K562 (cell line): Measurements from ENCODE around the gene KBTBD13.

Source experiments
- BMI1 ChIP-seq: fragments of 150-350 bp; IDR thresholded peaks from 2 replicates; pipeline ENCODE4 v1.6.1; 2014; ENCODE audit warnings: low read length
- CHD1 ChIP-seq: fragments of 200-600 bp; sonication (generic); IDR thresholded peaks from one replicate; pipeline ENCODE4 v1.6.1; 2012; ENCODE audit warnings: mild to moderate bottlenecking, moderate library complexity, low read length, inconsistent platforms
- CHD4 ChIP-seq: fragments of 200-600 bp; sonication (generic); IDR thresholded peaks from 3 replicates; pipeline ENCODE4 v1.6.1; 2012; ENCODE audit warnings: low read depth, mild to moderate bottlenecking, mixed read lengths, low read length, inconsistent platforms; ENCODE audit not compliant: insufficient read depth, insufficient replicate concordance, poor library complexity, severe bottlenecking
- GABPA ChIP-seq: fragments of 200-800 bp; sonication (Bioruptor generic); conservative IDR thresholded peaks from 2 replicates; pipeline ENCODE4 v1.6.1; 2016; ENCODE audit warnings: low read depth, missing genetic modification characterization, missing compliant biosample characterization
- MTF1 ChIP-seq: fragments of 250-450 bp; sonication (Bioruptor Pico); IDR thresholded peaks from 2 replicates; pipeline ENCODE4 v1.9.0; 2021; ENCODE audit warnings: moderate library complexity, mild to moderate bottlenecking, inconsistent platforms, borderline replicate concordance
- SIN3A ChIP-seq, 2 experiments: fragments of 150-350 bp in 1 of 2; IDR thresholded peaks; 2 replicates each; pipeline ENCODE4 v1.6.1; 2011 to 2016; ENCODE audit warnings: borderline replicate concordance in 2 of 2, low read depth in 2 of 2, low read length in 2 of 2, mild to moderate bottlenecking in 2 of 2, moderate library complexity in 2 of 2; ENCODE audit not compliant: control insufficient read depth in 1 of 2
- ZNF263 ChIP-seq: sonication (generic); formaldehyde crosslinking; IDR thresholded peaks from 2 replicates; pipeline ENCODE4 v1.8.0; 2022; ENCODE audit warnings: mild to moderate bottlenecking, missing genetic modification reagents, borderline replicate concordance
- TF ChIP-seq, protein P1 (sequence below): sonication (generic); formaldehyde crosslinking; IDR thresholded peaks from 2 replicates; pipeline ENCODE4 v1.8.1; 2022; ENCODE audit warnings: missing genetic modification reagents
- TF ChIP-seq, protein P2 (sequence below): fragments of 250-450 bp; sonication (Bioruptor Pico); IDR thresholded peaks from 2 replicates; pipeline ENCODE4 v1.5.0; 2021
- TF ChIP-seq, protein P3 (sequence below): fragments of 450-650 bp; formaldehyde crosslinking; IDR thresholded peaks from 2 replicates; pipeline ENCODE4 v1.4.0; 2020; ENCODE audit warnings: mild to moderate bottlenecking, mixed read lengths
- TF ChIP-seq, protein P4 (sequence below), 2 experiments: fragments of 450-650 bp; formaldehyde crosslinking in 1 of 2; IDR thresholded peaks; 2 replicates each; pipeline versions ENCODE4 v1.4.0 to v1.6.1; 2014 to 2020; ENCODE audit warnings: mild to moderate bottlenecking in 2 of 2, borderline replicate concordance in 1 of 2, low read depth in 1 of 2
- TF ChIP-seq, protein P5 (sequence below), 2 experiments: IDR thresholded peaks; 2 replicates each; pipeline ENCODE4 v1.6.1; 2012; ENCODE audit warnings: improper control_type of control experiment in 2 of 2, low read depth in 2 of 2, low read length in 2 of 2, borderline replicate concordance in 1 of 2
- TF ChIP-seq, protein P6 (sequence below), 3 experiments: IDR thresholded peaks in 2 of 3; conservative IDR thresholded peaks in 1 of 3; 2 replicates each; pipeline ENCODE4 v1.5.1; 2011 to 2012; ENCODE audit warnings: low read length in 3 of 3, mild to moderate bottlenecking in 3 of 3, control low read depth in 2 of 3, improper control_type of control experiment in 1 of 3, inconsistent platforms in 1 of 3, low read depth in 1 of 3, mixed read lengths in 1 of 3, moderate library complexity in 1 of 3; ENCODE audit not compliant: insufficient read depth in 2 of 3
- TF ChIP-seq, protein P7 (sequence below): sonication (generic); formaldehyde crosslinking; IDR thresholded peaks from 2 replicates; pipeline ENCODE4 v1.8.1; 2023; ENCODE audit warnings: mild to moderate bottlenecking, missing genetic modification reagents

DNA sequence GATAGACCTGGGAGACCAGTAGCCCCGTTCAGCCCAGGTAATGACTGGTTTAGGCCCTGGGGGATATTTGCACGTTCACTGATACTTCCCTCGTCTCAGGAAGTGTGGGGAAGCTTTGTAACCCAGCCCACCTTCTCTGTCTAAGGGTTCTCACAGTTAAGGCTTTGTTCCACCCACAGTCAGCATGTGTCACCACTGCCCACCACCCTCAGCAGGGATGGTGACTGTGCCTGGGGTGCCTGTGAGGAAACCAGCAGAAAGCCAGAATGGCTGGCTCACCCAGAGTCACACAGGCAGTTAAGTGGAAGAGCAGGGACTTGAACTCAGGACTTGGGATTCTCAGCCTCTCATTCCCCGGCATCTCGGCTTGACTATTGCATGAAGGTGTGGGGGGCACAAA, 5.2 kb downstream of the KBTBD13 start:
- TF ChIP-seq, protein P1, sequence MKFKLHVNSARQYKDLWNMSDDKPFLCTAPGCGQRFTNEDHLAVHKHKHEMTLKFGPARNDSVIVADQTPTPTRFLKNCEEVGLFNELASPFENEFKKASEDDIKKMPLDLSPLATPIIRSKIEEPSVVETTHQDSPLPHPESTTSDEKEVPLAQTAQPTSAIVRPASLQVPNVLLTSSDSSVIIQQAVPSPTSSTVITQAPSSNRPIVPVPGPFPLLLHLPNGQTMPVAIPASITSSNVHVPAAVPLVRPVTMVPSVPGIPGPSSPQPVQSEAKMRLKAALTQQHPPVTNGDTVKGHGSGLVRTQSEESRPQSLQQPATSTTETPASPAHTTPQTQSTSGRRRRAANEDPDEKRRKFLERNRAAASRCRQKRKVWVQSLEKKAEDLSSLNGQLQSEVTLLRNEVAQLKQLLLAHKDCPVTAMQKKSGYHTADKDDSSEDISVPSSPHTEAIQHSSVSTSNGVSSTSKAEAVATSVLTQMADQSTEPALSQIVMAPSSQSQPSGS, result no peak
- TF ChIP-seq, protein P2, sequence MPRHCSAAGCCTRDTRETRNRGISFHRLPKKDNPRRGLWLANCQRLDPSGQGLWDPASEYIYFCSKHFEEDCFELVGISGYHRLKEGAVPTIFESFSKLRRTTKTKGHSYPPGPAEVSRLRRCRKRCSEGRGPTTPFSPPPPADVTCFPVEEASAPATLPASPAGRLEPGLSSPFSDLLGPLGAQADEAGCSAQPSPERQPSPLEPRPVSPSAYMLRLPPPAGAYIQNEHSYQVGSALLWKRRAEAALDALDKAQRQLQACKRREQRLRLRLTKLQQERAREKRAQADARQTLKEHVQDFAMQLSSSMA (CRISPR knock-in tag), result no peak
- no peak for TF ChIP-seq MTF1 (CRISPR knock-in tag)
- no peak for TF ChIP-seq SIN3A (IDR thresholded peaks at IDR 0.05; ENCODE audit: borderline replicate concordance in 2 of 2, control insufficient read depth in 1 of 2, low read depth in 2 of 2, low read length in 2 of 2)
- TF ChIP-seq CHD4, result no peak
- no peak for TF ChIP-seq GABPA (tag)
- TF ChIP-seq, protein P3, sequence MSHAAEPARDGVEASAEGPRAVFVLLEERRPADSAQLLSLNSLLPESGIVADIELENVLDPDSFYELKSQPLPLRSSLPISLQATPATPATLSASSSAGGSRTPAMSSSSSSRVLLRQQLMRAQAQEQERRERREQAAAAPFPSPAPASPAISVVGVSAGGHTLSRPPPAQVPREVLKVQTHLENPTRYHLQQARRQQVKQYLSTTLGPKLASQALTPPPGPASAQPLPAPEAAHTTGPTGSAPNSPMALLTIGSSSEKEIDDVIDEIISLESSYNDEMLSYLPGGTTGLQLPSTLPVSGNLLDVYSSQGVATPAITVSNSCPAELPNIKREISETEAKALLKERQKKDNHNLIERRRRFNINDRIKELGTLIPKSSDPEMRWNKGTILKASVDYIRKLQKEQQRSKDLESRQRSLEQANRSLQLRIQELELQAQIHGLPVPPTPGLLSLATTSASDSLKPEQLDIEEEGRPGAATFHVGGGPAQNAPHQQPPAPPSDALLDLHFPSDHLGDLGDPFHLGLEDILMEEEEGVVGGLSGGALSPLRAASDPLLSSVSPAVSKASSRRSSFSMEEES, result no peak
- TF ChIP-seq BMI1, result no peak
- TF ChIP-seq, protein P4, sequence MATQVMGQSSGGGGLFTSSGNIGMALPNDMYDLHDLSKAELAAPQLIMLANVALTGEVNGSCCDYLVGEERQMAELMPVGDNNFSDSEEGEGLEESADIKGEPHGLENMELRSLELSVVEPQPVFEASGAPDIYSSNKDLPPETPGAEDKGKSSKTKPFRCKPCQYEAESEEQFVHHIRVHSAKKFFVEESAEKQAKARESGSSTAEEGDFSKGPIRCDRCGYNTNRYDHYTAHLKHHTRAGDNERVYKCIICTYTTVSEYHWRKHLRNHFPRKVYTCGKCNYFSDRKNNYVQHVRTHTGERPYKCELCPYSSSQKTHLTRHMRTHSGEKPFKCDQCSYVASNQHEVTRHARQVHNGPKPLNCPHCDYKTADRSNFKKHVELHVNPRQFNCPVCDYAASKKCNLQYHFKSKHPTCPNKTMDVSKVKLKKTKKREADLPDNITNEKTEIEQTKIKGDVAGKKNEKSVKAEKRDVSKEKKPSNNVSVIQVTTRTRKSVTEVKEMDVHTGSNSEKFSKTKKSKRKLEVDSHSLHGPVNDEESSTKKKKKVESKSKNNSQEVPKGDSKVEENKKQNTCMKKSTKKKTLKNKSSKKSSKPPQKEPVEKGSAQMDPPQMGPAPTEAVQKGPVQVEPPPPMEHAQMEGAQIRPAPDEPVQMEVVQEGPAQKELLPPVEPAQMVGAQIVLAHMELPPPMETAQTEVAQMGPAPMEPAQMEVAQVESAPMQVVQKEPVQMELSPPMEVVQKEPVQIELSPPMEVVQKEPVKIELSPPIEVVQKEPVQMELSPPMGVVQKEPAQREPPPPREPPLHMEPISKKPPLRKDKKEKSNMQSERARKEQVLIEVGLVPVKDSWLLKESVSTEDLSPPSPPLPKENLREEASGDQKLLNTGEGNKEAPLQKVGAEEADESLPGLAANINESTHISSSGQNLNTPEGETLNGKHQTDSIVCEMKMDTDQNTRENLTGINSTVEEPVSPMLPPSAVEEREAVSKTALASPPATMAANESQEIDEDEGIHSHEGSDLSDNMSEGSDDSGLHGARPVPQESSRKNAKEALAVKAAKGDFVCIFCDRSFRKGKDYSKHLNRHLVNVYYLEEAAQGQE (IDR thresholded peaks at IDR 0.05; ENCODE audit: borderline replicate concordance), result no peak
- TF ChIP-seq, protein P4 (CRISPR knock-in tag; IDR thresholded peaks at IDR 0.05; ENCODE audit: low read depth), result no peak
- TF ChIP-seq, protein P5, sequence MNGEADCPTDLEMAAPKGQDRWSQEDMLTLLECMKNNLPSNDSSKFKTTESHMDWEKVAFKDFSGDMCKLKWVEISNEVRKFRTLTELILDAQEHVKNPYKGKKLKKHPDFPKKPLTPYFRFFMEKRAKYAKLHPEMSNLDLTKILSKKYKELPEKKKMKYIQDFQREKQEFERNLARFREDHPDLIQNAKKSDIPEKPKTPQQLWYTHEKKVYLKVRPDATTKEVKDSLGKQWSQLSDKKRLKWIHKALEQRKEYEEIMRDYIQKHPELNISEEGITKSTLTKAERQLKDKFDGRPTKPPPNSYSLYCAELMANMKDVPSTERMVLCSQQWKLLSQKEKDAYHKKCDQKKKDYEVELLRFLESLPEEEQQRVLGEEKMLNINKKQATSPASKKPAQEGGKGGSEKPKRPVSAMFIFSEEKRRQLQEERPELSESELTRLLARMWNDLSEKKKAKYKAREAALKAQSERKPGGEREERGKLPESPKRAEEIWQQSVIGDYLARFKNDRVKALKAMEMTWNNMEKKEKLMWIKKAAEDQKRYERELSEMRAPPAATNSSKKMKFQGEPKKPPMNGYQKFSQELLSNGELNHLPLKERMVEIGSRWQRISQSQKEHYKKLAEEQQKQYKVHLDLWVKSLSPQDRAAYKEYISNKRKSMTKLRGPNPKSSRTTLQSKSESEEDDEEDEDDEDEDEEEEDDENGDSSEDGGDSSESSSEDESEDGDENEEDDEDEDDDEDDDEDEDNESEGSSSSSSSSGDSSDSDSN (IDR thresholded peaks at IDR 0.05; ENCODE audit: borderline replicate concordance in 1 of 2, low read depth in 2 of 2, low read length in 2 of 2), result no peak
- no peak for TF ChIP-seq CHD1
- TF ChIP-seq, protein P6, sequence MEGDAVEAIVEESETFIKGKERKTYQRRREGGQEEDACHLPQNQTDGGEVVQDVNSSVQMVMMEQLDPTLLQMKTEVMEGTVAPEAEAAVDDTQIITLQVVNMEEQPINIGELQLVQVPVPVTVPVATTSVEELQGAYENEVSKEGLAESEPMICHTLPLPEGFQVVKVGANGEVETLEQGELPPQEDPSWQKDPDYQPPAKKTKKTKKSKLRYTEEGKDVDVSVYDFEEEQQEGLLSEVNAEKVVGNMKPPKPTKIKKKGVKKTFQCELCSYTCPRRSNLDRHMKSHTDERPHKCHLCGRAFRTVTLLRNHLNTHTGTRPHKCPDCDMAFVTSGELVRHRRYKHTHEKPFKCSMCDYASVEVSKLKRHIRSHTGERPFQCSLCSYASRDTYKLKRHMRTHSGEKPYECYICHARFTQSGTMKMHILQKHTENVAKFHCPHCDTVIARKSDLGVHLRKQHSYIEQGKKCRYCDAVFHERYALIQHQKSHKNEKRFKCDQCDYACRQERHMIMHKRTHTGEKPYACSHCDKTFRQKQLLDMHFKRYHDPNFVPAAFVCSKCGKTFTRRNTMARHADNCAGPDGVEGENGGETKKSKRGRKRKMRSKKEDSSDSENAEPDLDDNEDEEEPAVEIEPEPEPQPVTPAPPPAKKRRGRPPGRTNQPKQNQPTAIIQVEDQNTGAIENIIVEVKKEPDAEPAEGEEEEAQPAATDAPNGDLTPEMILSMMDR (IDR thresholded peaks at IDR 0.05 in 2 of 3, conservative IDR thresholded peaks at IDR 0.05 in 1 of 3; ENCODE audit: insufficient read depth in 2 of 3, low read depth in 1 of 3, low read length in 3 of 3), result no peak
- TF ChIP-seq, protein P7, sequence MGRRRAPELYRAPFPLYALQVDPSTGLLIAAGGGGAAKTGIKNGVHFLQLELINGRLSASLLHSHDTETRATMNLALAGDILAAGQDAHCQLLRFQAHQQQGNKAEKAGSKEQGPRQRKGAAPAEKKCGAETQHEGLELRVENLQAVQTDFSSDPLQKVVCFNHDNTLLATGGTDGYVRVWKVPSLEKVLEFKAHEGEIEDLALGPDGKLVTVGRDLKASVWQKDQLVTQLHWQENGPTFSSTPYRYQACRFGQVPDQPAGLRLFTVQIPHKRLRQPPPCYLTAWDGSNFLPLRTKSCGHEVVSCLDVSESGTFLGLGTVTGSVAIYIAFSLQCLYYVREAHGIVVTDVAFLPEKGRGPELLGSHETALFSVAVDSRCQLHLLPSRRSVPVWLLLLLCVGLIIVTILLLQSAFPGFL (CRISPR knock-in tag), result no peak
- TF ChIP-seq ZNF263 (CRISPR knock-in tag), result no peak
